Endothelial cell of umbilical vein (primary cell): Measurements from ENCODE around the gene CDT1. TPM values are rescaled to one million over a fixed set of nuclear protein-coding genes. Genes with fewer than 3 reads are reported as not detected.

Source experiments
- BruUV-seq: library from RNA; stranded (reverse); fragments of 400-500 nt; replicated peaks from 2 replicates; lab custom pipeline; 2021; lab: Mats Ljungman, UMichigan
- CTCF ChIA-PET: fragments of 300-600, 350-600 bp; sonication (Branson Sonifier 250); formaldehyde crosslinking; loops from one replicate; lab custom pipeline; 2021; ENCODE audit warnings: antibody characterized with exemption, inconsistent platforms; lab: Charles Lee
- POLR2A ChIA-PET: fragments of 300-600, 350-600 bp; sonication (Branson Sonifier 250); formaldehyde crosslinking; loops from one replicate; lab custom pipeline; 2021; ENCODE audit warnings: antibody characterized with exemption, inconsistent platforms; lab: Charles Lee
- DNase-seq: peaks from one replicate; pipeline ENCODE4 v3.0.0-alpha.2; 2011; ENCODE audit warnings: low read depth, low spot score
- FAIRE-seq: peaks from 2 replicates; lab custom pipeline; 2011; peaks lifted over from hg19 to GRCh38; lab: Jason Lieb, UNC
- H2AFZ ChIP-seq: 2 replicates; pipeline ENCODE4 v1.6.0; 2012; ENCODE audit warnings: low read depth, low read length, control low read depth, inconsistent platforms
- H3K27ac ChIP-seq: 2 replicates; pipeline ENCODE4 v1.5.1; 2011; ENCODE audit warnings: low read depth, mild to moderate bottlenecking, control low read depth, low read length, moderate library complexity; ENCODE audit not compliant: insufficient read depth
- H3K27me3 ChIP-seq, 2 experiments: 2 replicates each; pipeline versions ENCODE4 v1.6.0 to v1.6.1; 2011; ENCODE audit warnings: low read length in 2 of 2, mixed read lengths in 1 of 2; ENCODE audit not compliant: control insufficient read depth in 2 of 2, insufficient read depth in 2 of 2
- H3K36me3 ChIP-seq, 2 experiments: 2 replicates in 1 of 2; 3 replicates in 1 of 2; pipeline ENCODE4 v1.5.1; 2011; ENCODE audit warnings: low read length in 2 of 2, mild to moderate bottlenecking in 1 of 2, moderate library complexity in 1 of 2; ENCODE audit not compliant: control insufficient read depth in 2 of 2, insufficient read depth in 2 of 2; ENCODE audit errors: extremely low read depth in 1 of 2
- H3K4me1 ChIP-seq: 3 replicates; pipeline ENCODE4 v1.5.1; 2011; ENCODE audit warnings: mild to moderate bottlenecking, low read length; ENCODE audit not compliant: control insufficient read depth, insufficient read depth; ENCODE audit errors: extremely low read depth
- H3K4me2 ChIP-seq: 2 replicates; pipeline ENCODE4 v1.6.1; 2011; ENCODE audit warnings: low read length, control low read depth, mixed read lengths; ENCODE audit not compliant: insufficient read depth
- H3K4me3 ChIP-seq, 3 experiments: fragments of 200-600 bp in 1 of 3; sonication (generic), shearing (Covaris generic) in 1 of 3; replicated peaks in 1 of 3; 2 replicates each; pipeline ENCODE4 v1.5.1; 2011 to 2016; ENCODE audit warnings: control low read depth in 3 of 3, low read length in 3 of 3, mild to moderate bottlenecking in 2 of 3, inconsistent platforms in 1 of 3, low read depth in 1 of 3, moderate library complexity in 1 of 3; ENCODE audit not compliant: insufficient read depth in 1 of 3
- H3K79me2 ChIP-seq: 2 replicates; pipeline ENCODE4 v1.6.0; 2012; ENCODE audit warnings: low read length, inconsistent platforms; ENCODE audit not compliant: control insufficient read depth, insufficient read depth
- H3K9ac ChIP-seq: replicated peaks from 2 replicates; pipeline ENCODE3; 2011; ENCODE audit warnings: low read length, control low read depth; ENCODE audit not compliant: insufficient read depth; ENCODE audit errors: extremely low read depth
- H3K9me1 ChIP-seq: replicated peaks from 3 replicates; pipeline ENCODE4 v1.6.0; 2011; ENCODE audit warnings: mild to moderate bottlenecking, low read length; ENCODE audit not compliant: control insufficient read depth, insufficient read depth; ENCODE audit errors: extremely low read depth
- H3K9me3 ChIP-seq: replicated peaks from 2 replicates; pipeline ENCODE4 v1.5.1; 2012; ENCODE audit warnings: low read length, inconsistent platforms; ENCODE audit not compliant: control insufficient read depth, insufficient read depth
- H4K20me1 ChIP-seq: replicated peaks from 2 replicates; pipeline ENCODE3; 2011; ENCODE audit warnings: mild to moderate bottlenecking, low read length; ENCODE audit not compliant: control insufficient read depth, insufficient read depth; ENCODE audit errors: extremely low read depth
- EZH2 ChIP-seq: IDR thresholded peaks from 2 replicates; pipeline ENCODE4 v1.6.1; 2012; ENCODE audit warnings: borderline replicate concordance, low read depth, mild to moderate bottlenecking, moderate library complexity, low read length, inconsistent platforms; ENCODE audit not compliant: severe bottlenecking
- FOS ChIP-seq: IDR thresholded peaks from 2 replicates; pipeline ENCODE4 v1.6.1; 2011; ENCODE audit warnings: mild to moderate bottlenecking, low read length, moderate library complexity, borderline replicate concordance; ENCODE audit not compliant: insufficient read depth
- GATA2 ChIP-seq: IDR thresholded peaks from 2 replicates; pipeline ENCODE4 v1.7.0; 2011; ENCODE audit warnings: low read depth, mild to moderate bottlenecking, moderate library complexity, mixed read lengths, low read length; ENCODE audit not compliant: insufficient read length, insufficient read depth
- JUN ChIP-seq: IDR thresholded peaks from 2 replicates; pipeline ENCODE4 v1.6.1; 2011; ENCODE audit warnings: borderline replicate concordance, low read depth; ENCODE audit not compliant: insufficient read length, insufficient read depth
- MYC ChIP-seq: IDR thresholded peaks from one replicate; pipeline ENCODE4 v1.6.1; 2011; ENCODE audit warnings: mild to moderate bottlenecking, low read depth, low read length
- POLR2A ChIP-seq: IDR thresholded peaks from 2 replicates; pipeline ENCODE4 v1.6.1; 2012; ENCODE audit warnings: low read depth, mild to moderate bottlenecking, control low read depth, low read length
- POLR2AphosphoS5 ChIP-seq: IDR thresholded peaks from 2 replicates; pipeline ENCODE4 v1.6.1; 2012; ENCODE audit warnings: low read depth, mild to moderate bottlenecking, control low read depth, low read length, moderate library complexity; ENCODE audit not compliant: insufficient read depth
- dilution Hi-C: fragments of 300-500 bp; cut with MboI; formaldehyde crosslinking; loops from one replicate; pipeline ENCODE4 v1.15.0; 2019; ENCODE audit warnings: low sequenced_read_pairs; ENCODE audit not compliant: extremely low pct_ligation_motif_present
- intact Hi-C: fragments of 100-400 bp; cut with micrococcal nuclease; formaldehyde crosslinking; loops from one replicate; pipeline ENCODE4 v1.10.0; 2022
- polyA plus RNA-seq, 4 experiments: library from polyadenylated mRNA; depleted of rRNA in 3 of 4; stranded (reverse) in 3 of 4; unstranded in 1 of 4; fragments of >200 nt; gene quantifications; 2 replicates each; pipeline versions ENCODE4 v1.2.1 to v1.2.3, GENCODE V29; 2011 to 2012; ENCODE audit warnings: missing spikeins in 1 of 4
- total RNA-seq: library from RNA; stranded (reverse); gene quantifications from 2 replicates; pipeline ENCODE4 v1.2.3, GENCODE V29; 2021
- TF ChIP-seq, protein P1 (sequence below), 2 donors: IDR thresholded peaks; 1 replicate in 1 of 2; 2 replicates in 1 of 2; pipeline ENCODE4 v1.5.1; 2011; ENCODE audit warnings: low read length in 2 of 2, mild to moderate bottlenecking in 2 of 2, moderate library complexity in 2 of 2, control low read depth in 1 of 2, inconsistent platforms in 1 of 2, low read depth in 1 of 2; ENCODE audit not compliant: insufficient read depth in 1 of 2; ENCODE audit errors: extremely low read depth in 1 of 2

Gene CDT1
- total and polyA plus RNA-seq, 2 donors (not counting 3 experiments of a cell fraction or from before 2014, with no cell fraction given), result 15.6 to 30.6 TPM

DNA sequence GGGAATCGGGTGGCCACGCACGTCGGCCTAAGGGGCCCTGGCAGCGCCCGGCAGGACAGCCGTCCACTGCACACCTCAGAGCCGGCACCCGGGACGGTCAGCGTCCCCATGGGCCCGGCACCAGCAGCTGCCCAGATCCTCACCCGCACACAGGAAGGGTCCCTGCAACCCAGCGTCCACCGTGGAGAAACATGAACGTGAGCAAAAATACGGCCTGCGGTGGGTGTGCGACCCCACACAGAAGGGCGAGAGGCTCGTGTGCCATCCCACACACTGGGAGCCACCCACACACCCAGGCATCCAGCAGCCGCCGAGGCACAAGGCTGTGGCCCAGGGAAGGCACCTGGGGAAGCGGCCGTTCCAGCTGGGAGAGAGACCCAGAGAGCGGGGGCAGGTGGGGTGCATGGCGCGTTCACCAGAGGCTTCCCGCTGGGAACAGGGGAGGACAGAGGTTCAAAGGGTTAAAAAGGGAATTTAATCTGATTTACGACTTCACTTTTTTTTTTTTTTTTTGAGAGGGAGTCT, 25.0 kb upstream of the CDT1 start:
- H3K9me1 ChIP-seq, result no peaks in the 10 kb centered on the region
- H3K27me3 ChIP-seq, result no peaks in the 10 kb centered on the region
- no peak overlapping the region for H3K27ac ChIP-seq
- POLR2A ChIA-PET, result no interaction called here
- peaks cover 0 to 3% of the 10 kb centered on the region in 2 experiments for H3K36me3 ChIP-seq
- FAIRE-seq (no peak), DNase-seq (no peak)
- intact Hi-C loops, result no loop called here
- no TSS peak for BruUV-seq
- no peak overlapping the region for H2AFZ ChIP-seq
- peaks cover 98% of the 10 kb centered on the region for H3K79me2 ChIP-seq
- H3K4me3 ChIP-seq, result no peak overlapping the region
- no peaks in the 10 kb centered on the region for H3K9me3 ChIP-seq
- H3K4me1 ChIP-seq, result peaks cover 33% of the 10 kb centered on the region
- TF ChIP-seq POLR2A, result no peak
- no peak for TF ChIP-seq MYC
- no peak for TF ChIP-seq POLR2AphosphoS5
- TF ChIP-seq GATA2, result no peak
- no peak for TF ChIP-seq FOS
- TF ChIP-seq JUN, result no peak
- TF ChIP-seq, protein P1, sequence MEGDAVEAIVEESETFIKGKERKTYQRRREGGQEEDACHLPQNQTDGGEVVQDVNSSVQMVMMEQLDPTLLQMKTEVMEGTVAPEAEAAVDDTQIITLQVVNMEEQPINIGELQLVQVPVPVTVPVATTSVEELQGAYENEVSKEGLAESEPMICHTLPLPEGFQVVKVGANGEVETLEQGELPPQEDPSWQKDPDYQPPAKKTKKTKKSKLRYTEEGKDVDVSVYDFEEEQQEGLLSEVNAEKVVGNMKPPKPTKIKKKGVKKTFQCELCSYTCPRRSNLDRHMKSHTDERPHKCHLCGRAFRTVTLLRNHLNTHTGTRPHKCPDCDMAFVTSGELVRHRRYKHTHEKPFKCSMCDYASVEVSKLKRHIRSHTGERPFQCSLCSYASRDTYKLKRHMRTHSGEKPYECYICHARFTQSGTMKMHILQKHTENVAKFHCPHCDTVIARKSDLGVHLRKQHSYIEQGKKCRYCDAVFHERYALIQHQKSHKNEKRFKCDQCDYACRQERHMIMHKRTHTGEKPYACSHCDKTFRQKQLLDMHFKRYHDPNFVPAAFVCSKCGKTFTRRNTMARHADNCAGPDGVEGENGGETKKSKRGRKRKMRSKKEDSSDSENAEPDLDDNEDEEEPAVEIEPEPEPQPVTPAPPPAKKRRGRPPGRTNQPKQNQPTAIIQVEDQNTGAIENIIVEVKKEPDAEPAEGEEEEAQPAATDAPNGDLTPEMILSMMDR (IDR thresholded peaks at IDR 0.05; ENCODE audit: extremely low read depth in 1 of 2, insufficient read depth in 1 of 2, low read depth in 1 of 2, low read length in 2 of 2), result no peak
- TF ChIP-seq EZH2, result no peak
- H3K9ac ChIP-seq, result no peak overlapping the region
- no peak overlapping the region for H3K4me2 ChIP-seq
- dilution Hi-C loops, result no loop called here
- CTCF ChIA-PET, result interaction anchor here (1.1 to 8.2 kb wide), 2 partner anchors 33 to 41 kb away, joined by 8 to 165 read pairs; no protein-coding TSS in a partner anchor
- H4K20me1 ChIP-seq, result no peaks in the 10 kb centered on the region
